Effector memory CD8-positive, alpha-beta T cell (primary cell): Measurements from ENCODE around the gene HOXA7.

Experiments
- ATAC-seq: fragments of 150-1000 bp; cut with Tn5 transposase; replicated peaks from 2 replicates; pipeline ENCODE4 v1.10.0; 2021; ENCODE audit warnings: mild to moderate bottlenecking, moderate library complexity
- DNase-seq, 3 experiments: peaks; one replicate each; pipeline ENCODE4 v3.0.0; 2021
- H3K27ac Mint-ChIP-seq, 2 donors: one replicate each; pipeline ENCODE4 v1.8.0; 2022; ENCODE audit warnings: mild to moderate bottlenecking in 2 of 2, mixed read lengths in 2 of 2, moderate library complexity in 2 of 2
- H3K27me3 Mint-ChIP-seq, 2 donors: one replicate each; pipeline ENCODE4 v1.8.0; 2022; ENCODE audit warnings: mixed read lengths in 2 of 2
- H3K36me3 Mint-ChIP-seq: one replicate; pipeline ENCODE4 v1.8.0; 2022; ENCODE audit warnings: mild to moderate bottlenecking, moderate library complexity, mixed read lengths; ENCODE audit not compliant: insufficient read depth
- H3K4me1 Mint-ChIP-seq, 2 donors: one replicate each; pipeline ENCODE4 v1.8.0; 2022; ENCODE audit warnings: low read depth in 2 of 2, mixed read lengths in 2 of 2
- H3K4me3 Mint-ChIP-seq, 2 donors: one replicate each; pipeline ENCODE4 v1.8.0; 2022; ENCODE audit warnings: mild to moderate bottlenecking in 2 of 2, mixed read lengths in 2 of 2, moderate library complexity in 2 of 2
- H3K9me3 Mint-ChIP-seq, 2 donors: one replicate each; pipeline ENCODE4 v1.8.0; 2022; ENCODE audit warnings: mixed read lengths in 2 of 2

The HOXA7 gene

GRCh38 chr7:27160145-27160545, 3.7 kb upstream of the HOXA7 start:
- Mint-ChIP-seq H3K4me3 (peak overlapping the region; percentile 53 to 84), H3K9me3 (no peaks in the 10 kb centered on the region), H3K4me1 (peaks cover 18 to 27% of the 10 kb centered on the region in 2 donors), H3K36me3 (peaks cover 39% of the 10 kb centered on the region), H3K27ac (no peak overlapping the region), H3K27me3 (peaks cover 68 to 95% of the 10 kb centered on the region in 2 donors)
- no peak for DNase-seq
- ATAC-seq: no peak

GRCh38 chr7:27159266-27160144, 3.0 kb upstream of the HOXA7 start:
- H3K27me3 Mint-ChIP-seq: peaks cover 71 to 95% of the 10 kb centered on the region in 2 donors
- ATAC-seq: no peak
- DNase-seq: no peak
- peaks cover 25 to 29% of the 10 kb centered on the region in 2 donors for H3K4me1 Mint-ChIP-seq
- H3K36me3 Mint-ChIP-seq: peaks cover 35% of the 10 kb centered on the region
- peak overlapping the region; percentile 53 to 84 for H3K4me3 Mint-ChIP-seq
- H3K27ac Mint-ChIP-seq: no peak overlapping the region
- no peaks in the 10 kb centered on the region for H3K9me3 Mint-ChIP-seq

GRCh38 chr7:27158436-27159265, 2.2 kb upstream of the HOXA7 start:
- peaks cover 28 to 30% of the 10 kb centered on the region in 2 donors for H3K4me1 Mint-ChIP-seq
- no peak overlapping the region for H3K27ac Mint-ChIP-seq

GRCh38 chr7:27157702-27158431, 1.4 kb upstream of the HOXA7 start:
- peaks cover 74 to 95% of the 10 kb centered on the region in 2 donors for H3K27me3 Mint-ChIP-seq
- DNase-seq: no peak
- peak overlapping the region in 1 of 2 donors; percentile 54 for H3K4me3 Mint-ChIP-seq
- H3K36me3 Mint-ChIP-seq: peaks cover 32% of the 10 kb centered on the region
- H3K4me1 Mint-ChIP-seq: peaks cover 28 to 30% of the 10 kb centered on the region in 2 donors
- H3K27ac Mint-ChIP-seq: no peak overlapping the region
- H3K9me3 Mint-ChIP-seq: no peaks in the 10 kb centered on the region
- ATAC-seq: no peak

More at GRCh38 chr7:27158436-27159265, 2.2 kb upstream of the HOXA7 start:
- no peaks in the 10 kb centered on the region for H3K9me3 Mint-ChIP-seq
- DNase-seq (no peak), ATAC-seq (no peak)
- peaks cover 71 to 95% of the 10 kb centered on the region in 2 donors for H3K27me3 Mint-ChIP-seq
- H3K4me3 Mint-ChIP-seq: peak overlapping the region in 1 of 2 donors; percentile 15
- peaks cover 33% of the 10 kb centered on the region for H3K36me3 Mint-ChIP-seq

- H3K4me3 Mint-ChIP-seq: peak overlapping the region; percentile 40 to 64
- peaks cover 30 to 32% of the 10 kb centered on the region in 2 donors for H3K4me1 Mint-ChIP-seq
- DNase-seq (no peak), ATAC-seq (no peak)
- peak overlapping the region in 1 of 2 donors; percentile 55 for H3K27ac Mint-ChIP-seq
- H3K9me3 Mint-ChIP-seq: no peaks in the 10 kb centered on the region
- H3K36me3 Mint-ChIP-seq: peaks cover 32% of the 10 kb centered on the region
- peaks cover 79 to 95% of the 10 kb centered on the region in 2 donors for H3K27me3 Mint-ChIP-seq
Observed at GRCh38 chr7:27156916-27157701, 634 bp upstream of the HOXA7 start.

GRCh38 chr7:27155816-27156507, 513 bp downstream of the HOXA7 start:
- peak overlapping the region in 1 of 2 donors; percentile 20 for H3K27ac Mint-ChIP-seq
- peaks cover 41% of the 10 kb centered on the region in 2 donors for H3K4me1 Mint-ChIP-seq
- peaks cover 88 to 96% of the 10 kb centered on the region in 2 donors for H3K27me3 Mint-ChIP-seq
- H3K4me3 Mint-ChIP-seq: peak overlapping the region; percentile 64 to 80
- H3K9me3 Mint-ChIP-seq: no peaks in the 10 kb centered on the region
- peaks cover 37% of the 10 kb centered on the region for H3K36me3 Mint-ChIP-seq
- no peak for DNase-seq
- peak; percentile 18 for ATAC-seq

- ATAC-seq (no peak), DNase-seq (no peak)
- Mint-ChIP-seq H3K9me3 (no peaks in the 10 kb centered on the region), H3K36me3 (peaks cover 36% of the 10 kb centered on the region), H3K4me1 (peaks cover 47 to 49% of the 10 kb centered on the region in 2 donors), H3K4me3 (peak overlapping the region; percentile 64 to 80), H3K27me3 (peaks cover 96 to 100% of the 10 kb centered on the region in 2 donors), H3K27ac (peak overlapping the region in 1 of 2 donors; percentile 49)
Observed at GRCh38 chr7:27154901-27155815, 1.3 kb downstream of the HOXA7 start.

- Mint-ChIP-seq H3K36me3 (peaks cover 32% of the 10 kb centered on the region), H3K9me3 (no peaks in the 10 kb centered on the region), H3K27ac (peak overlapping the region; percentile 15 to 58), H3K4me3 (peak overlapping the region; percentile 64 to 80), H3K27me3 (peaks cover 90 to 99% of the 10 kb centered on the region in 2 donors), H3K4me1 (peaks cover 44 to 47% of the 10 kb centered on the region in 2 donors)
- DNase-seq (no peak), ATAC-seq (no peak)
Observed at GRCh38 chr7:27154369-27154768, 2.1 kb downstream of the HOXA7 start.

- DNase-seq: no peak
- no peak overlapping the region for H3K4me3 Mint-ChIP-seq
- peaks cover 44 to 47% of the 10 kb centered on the region in 2 donors for H3K4me1 Mint-ChIP-seq
- H3K9me3 Mint-ChIP-seq: no peaks in the 10 kb centered on the region
- no peak for ATAC-seq
- H3K27ac Mint-ChIP-seq: no peak overlapping the region
- H3K27me3 Mint-ChIP-seq: peaks cover 84 to 99% of the 10 kb centered on the region in 2 donors
- H3K36me3 Mint-ChIP-seq: peaks cover 32% of the 10 kb centered on the region
Observed at GRCh38 chr7:27153526-27153925, 2.9 kb downstream of the HOXA7 start.

- H3K36me3 Mint-ChIP-seq: peaks cover 31% of the 10 kb centered on the region
- H3K9me3 Mint-ChIP-seq: no peaks in the 10 kb centered on the region
- H3K27ac Mint-ChIP-seq: no peak overlapping the region
- H3K27me3 Mint-ChIP-seq: peaks cover 84 to 99% of the 10 kb centered on the region in 2 donors
- no peak overlapping the region for H3K4me3 Mint-ChIP-seq
- peaks cover 42 to 46% of the 10 kb centered on the region in 2 donors for H3K4me1 Mint-ChIP-seq
- DNase-seq (no peak), ATAC-seq (no peak)
Observed at GRCh38 chr7:27152816-27153442, 3.5 kb downstream of the HOXA7 start.
